Stimulated activated CD4-positive, alpha-beta T cell treated with anti-CD3 and anti-CD28 coated beads, Interleukin-1b, Interleukin-23, amount 100 ng/mL, for 48 hours (primary cell): ENCODE measurements around the gene FBLN5.

Experiments
- DNase-seq: peaks from one replicate; pipeline ENCODE4 v3.0.0-alpha.2; 2020

The FBLN5 gene, protein sequence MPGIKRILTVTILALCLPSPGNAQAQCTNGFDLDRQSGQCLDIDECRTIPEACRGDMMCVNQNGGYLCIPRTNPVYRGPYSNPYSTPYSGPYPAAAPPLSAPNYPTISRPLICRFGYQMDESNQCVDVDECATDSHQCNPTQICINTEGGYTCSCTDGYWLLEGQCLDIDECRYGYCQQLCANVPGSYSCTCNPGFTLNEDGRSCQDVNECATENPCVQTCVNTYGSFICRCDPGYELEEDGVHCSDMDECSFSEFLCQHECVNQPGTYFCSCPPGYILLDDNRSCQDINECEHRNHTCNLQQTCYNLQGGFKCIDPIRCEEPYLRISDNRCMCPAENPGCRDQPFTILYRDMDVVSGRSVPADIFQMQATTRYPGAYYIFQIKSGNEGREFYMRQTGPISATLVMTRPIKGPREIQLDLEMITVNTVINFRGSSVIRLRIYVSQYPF

DNA sequence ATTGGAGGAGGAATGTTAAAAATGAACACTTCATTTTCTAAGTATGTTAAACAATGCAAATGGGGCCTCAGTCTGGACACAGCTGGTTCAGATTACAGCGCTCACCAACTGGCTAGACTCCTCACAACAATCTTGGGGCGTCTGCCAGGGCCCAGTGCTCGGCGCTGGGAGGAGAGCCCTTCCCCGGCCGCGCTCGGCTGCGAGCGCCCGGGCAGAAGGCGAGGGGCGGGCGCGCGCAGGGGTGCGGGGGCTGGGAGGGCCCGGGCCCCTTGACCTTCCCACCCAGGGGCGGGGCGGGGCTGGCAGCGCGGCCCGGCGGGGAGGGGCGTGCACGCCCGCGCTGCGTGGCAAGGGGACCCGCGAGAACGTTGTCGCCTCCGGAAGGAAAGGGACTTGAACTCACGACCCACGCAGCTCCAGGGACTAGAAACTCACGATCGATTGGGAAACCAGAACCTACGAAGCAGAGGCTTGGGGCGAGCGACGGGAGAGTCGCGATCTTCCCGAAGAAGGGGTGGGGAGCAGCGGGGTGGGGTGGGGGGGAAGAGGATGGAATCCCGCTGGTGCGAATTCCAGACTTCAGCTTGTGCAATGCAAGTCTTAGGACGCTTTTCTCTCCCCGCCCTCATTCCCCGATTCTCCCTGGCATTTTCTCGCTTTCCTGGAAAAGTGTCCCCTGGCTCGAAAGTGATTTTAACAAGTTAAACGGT, at the start of gene FBLN5:
FBLN5 (minus strand) TSS at position 220 of the 710 bp plus-strand sequence. CDS start 465 bp downstream, outside the sequence.
- peak; percentile 11 for DNase-seq

DNA sequence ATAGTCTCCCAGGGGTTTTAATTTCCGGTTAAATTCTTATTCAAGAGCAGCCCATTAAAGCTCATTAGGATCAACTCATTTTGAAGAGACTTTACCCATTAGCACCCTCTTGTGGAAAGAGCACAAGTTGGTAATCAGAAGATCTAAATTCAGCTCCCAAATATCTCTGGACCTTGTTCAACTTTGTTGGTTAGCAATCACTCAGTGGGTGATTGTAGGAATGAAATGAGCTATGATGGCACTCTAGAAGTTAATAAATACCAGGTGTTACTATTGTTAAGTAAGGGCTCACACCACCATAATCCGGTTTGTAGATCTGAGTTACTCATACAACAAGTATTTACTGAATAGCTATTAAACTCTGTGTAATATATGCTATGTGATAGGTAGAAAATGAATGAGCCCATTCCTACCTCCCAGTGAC, 49.5 kb upstream of the FBLN5 start:
- DNase-seq: no peak

DNA sequence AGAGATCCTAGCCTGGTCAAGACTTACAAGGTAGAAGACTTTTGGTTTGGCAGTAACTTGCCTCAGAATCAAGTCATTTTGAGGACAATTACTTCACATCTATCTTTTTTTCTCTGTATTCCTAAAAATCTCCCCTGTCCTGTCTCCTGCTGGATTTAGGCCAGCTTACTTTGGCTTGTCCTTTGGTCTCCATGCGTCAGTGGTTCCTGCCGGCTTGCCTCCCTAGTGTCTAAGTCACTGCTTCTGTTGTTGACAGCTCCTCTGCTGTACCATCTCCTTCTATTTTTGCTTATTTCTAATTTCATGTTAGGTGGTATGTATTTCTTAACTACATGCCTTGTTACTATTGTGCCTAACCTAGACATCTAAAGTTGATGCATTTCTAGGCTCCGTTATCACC, 39.7 kb upstream of the FBLN5 start:
- DNase-seq: no peak

DNA sequence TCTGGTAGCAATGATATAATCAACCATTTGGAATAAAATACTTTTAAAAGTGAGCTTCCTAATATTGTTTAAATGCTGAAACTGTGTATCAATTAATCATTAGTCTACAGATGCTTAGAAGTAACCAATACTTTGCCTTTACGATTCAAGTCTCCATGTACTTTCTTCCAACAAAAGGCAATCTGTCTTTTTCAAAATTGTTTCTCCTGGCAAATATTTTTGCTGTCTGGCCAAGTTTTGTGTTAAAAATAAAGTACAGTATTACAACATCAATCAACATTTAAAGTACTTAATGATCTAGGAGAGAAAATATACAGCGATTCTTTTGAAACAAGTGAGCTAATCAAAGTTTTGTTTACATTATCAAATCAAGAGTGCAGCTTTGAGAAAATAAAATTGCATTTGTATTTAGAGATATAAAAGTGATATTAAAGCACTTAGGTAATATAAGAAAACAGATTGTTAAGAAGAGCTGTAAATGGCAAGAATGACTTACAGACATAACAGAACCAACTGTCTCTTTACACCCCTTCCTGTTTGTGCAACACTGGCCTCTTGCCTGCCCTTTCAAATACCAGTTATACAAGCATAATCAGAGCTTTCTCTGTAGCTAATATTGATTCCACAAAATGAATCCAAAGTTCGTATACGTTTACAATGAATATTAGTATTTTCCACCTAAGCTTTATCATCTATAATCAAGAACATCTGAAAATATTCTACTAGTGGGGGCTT, 38.2 kb upstream of the FBLN5 start:
- no peak for DNase-seq

DNA sequence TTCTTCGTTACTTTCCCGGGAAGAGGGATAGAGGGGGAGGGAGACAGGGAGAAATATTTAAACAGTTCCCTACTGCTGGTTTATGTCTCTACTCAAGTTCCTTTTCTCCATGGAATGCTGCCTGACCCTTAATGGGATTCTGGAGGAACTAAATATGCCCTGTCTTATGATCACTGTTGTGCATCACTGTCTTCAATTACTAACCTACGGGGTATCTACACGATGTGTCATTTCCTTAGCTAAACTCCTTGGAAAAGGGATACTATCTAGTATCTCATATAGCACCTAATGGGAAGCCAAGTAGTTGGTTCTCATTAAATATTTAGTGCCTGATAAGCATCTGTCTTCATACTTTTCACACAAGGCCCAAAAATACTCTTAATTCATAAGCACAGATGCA, 37.5 kb upstream of the FBLN5 start:
- DNase-seq: no peak

DNA sequence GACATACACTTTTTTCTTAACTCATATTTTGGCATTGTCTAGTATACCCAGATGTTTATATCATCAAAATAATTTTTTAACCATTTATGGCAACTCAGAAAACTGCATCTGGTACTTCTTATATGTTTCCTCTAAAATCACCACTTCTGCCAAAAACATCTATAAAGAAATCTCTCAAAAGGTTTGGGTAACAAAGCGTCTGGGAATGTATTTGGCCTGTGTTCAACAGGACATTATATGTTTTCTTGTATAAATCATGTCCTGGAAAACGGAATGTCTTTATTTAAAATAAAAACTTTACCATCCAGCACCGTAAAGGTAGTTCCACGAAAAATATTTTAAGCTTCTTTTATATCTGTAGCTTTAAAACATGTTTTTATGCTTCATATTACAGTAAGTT, 36.1 kb upstream of the FBLN5 start:
- DNase-seq: no peak

DNA sequence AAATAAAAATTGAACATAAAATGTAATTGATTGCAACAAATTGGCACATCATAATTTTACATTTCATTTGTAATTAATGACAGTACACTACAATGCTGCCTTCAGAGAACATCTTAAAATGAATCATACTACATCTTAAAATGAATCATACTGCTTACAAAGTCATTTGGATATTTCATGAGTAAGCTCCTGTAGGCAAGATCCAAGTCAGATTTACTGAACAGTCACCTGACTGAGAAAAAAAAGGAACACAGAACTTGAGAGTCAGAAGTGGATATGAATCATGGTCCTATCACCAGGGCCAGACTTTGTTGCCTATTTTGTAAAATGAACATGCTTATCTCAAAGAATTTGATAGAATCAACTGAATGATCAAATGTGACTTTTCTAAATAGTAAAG, 32.7 kb upstream of the FBLN5 start:
- DNase-seq: no peak

DNA sequence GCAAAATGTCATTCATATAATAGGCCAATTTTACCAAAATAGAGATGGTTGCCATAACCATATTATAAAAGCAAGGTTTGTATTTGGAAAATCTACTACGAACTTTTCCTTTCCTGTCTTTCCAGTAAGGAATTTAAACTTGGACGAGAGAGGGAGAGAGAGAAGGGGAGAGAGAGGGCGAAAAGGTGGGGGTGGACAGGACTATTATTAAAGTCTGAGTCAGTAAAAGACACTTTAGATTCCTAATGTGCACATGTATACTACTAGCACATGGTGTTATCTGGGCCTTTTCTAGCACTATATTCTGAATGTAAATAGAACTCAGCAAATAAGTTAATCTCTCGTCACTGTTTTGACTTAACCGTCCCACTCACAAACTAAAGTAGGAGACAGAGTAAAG, 30.4 kb upstream of the FBLN5 start:
- no peak for DNase-seq

DNA sequence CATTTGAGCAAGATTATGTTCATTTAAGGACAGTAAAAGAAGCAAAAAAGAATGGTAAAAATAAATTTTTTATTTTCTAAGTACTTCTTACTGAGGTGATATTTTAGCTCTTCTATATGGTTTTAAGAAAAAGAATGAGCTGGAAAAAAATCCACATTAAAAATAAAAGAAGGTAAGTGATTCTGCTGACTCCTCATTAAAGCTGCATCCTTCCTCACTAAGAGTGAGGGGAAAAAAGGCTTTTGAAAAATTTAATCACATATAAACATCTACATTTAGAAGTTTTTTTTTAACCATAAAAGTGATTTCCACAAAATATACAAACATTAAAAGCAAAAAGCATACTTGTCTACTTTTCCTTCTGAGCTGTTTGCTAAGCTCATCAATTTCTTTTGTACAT, 28.3 kb upstream of the FBLN5 start:
- no peak for DNase-seq

DNA sequence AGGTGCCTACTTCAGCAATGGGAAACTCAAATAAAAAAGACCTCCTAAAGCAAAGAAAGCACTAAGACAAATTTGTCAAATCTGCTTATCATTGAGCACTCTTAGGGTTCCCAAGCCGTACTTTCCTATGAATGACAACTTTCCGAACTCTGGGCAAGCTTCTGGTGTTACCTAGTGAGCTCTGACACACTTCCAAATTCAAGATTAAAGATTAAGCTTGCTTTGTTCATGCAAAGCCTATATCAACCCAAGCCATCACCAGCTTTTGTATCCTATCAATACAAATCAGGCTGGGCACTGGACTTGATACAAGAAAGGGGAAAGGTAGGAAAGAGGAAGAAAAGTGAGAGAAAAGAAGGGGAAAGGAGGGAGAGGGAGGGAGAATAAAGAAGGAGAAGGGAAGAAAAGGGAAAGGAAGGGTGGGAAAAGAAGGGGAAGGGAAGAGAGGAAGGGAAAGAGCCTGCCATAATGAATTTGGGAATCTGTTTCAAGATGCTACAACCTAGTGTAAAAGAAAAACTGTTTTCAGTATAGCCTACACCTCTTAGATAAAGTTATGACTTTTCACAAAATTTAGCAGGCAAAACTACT, 23.8 kb upstream of the FBLN5 start:
- no peak for DNase-seq

DNA sequence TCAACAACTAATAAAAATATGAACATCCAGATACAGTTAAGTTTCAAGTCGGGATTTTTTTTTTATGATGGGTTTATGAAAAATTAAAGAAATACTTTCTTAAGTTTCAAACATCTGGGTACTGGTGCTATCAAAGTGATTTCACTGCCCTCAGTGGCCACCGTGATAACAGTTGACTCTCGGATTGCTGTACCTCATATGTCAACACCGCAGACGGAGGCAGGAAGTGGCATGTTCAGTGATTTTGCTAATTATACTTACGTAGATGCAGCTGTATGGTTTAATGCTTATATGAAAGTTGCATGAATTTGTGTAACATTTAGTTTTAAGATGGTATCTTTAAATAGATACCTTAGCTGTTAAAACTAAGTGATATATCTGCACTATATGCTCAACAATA, 20.8 kb upstream of the FBLN5 start:
- DNase-seq: peak; percentile 35

DNA sequence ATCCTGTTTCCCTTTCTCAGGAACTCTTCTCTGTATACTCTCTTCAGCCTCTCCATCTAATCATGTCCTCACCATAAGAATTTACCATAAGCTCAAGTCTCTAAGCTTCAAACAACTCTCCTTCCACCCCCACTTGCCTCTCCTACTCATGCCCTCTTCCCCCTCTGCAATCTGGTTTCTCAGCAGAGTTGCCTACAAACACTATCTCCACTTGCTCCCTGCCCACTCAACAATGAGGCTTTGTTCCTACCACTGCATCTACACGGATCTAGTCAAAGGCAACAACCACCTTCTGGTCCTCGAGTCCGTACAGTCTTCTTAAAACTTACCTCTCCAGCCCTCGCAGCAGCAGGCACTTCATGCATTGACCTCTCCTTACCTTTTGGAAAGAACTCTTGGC, 17.2 kb upstream of the FBLN5 start:
- no peak for DNase-seq

DNA sequence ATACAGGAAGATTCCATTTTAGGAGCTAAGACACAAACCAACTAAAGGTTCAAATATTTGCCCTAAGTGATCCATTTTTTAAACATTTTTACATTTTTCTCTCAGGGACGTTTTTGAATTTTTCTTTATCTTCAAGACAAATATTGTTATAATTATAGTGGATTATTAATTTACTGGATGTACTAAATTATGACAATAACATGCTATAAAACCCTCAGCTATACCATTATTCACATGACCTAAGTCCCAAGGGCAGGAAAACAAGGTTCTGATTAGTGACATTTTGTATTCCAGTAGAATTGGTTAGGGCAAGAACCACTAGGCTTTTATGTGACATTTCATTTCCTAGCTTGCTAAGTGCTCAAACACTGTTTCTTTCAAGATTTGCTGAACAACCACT, 16.5 kb upstream of the FBLN5 start:
- no peak for DNase-seq

DNA sequence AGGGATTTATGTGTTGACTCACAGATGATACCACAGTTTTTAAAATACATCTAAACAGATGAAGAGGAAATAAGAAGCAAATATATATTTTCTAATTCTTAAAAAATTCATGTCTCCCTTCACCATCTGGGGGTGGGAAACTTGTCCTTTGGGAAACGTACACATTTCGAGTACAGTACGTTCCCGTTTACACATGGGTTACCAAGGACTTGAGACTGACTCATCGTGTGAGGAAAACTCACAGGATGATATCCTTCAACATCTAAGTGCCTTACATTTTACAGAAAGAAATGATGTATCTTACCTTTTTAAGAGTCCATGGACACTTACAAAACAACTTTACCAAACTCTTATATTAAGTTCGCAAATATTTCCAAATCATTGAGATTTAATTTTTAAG, 16.0 kb upstream of the FBLN5 start:
- no peak for DNase-seq

DNA sequence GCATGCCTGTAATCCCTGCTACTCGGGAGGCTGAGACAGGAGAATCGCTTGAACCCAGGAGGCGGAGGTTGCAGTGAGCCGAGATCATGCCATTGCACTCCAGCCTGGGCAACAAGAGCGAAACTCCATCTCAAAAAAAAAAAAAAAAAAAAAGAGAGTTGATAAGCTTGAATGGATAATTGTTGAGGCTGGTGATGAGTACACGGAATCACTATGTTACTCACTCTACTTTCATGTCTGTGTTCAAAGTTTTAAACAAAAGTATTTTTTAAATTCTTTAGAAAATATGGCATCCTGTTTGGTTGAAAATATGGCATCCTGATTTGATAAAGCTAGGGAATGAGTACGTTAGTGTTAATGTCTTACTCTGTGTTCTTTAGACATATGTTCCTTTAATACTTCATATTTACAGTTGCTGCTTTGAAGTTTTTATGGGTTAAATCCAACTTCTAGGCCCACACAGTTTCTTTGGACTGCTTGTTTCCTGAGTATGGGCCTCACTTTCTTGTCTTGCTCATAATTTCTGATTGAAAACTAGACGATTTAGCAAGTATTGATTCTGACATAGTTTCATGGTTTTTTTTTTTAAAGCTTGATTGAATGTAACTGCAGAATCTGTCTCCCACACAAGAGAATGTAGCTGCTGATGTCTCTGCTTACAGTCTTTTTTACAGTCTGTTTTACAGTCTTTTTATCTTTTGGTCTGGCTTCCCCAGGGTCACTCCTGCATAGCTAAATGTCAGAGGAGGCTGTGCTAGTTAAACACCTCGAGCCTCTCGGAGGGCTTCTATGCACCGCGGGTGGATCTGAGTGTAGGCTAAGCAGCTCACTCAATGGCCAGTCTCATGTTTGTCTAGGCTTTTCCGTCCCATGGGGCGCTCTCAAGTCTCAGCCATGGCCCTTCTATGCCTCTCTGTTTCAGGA, 14.1 kb upstream of the FBLN5 start:
- no peak for DNase-seq

DNA sequence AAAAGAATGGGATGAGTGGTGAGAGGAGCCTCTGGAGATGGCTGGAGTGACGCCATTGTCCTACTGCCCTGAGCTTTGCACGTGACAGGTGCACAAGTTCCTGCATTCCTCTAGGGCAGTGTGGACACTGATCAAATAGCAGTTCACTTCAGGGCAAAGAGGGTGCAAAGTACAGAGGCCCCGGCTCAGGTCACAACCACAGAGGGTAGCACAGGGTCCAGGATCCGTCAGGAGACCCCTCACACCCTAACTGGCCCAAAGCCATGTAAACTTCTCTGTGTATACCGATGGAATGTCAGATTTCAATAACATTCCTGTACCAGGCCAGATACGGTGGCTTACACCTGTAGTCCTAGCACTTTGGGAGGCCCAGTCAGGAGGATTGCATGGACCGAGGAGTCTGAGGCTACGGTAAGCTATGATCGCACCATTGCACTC, 10.4 kb upstream of the FBLN5 start:
- no peak for DNase-seq

DNA sequence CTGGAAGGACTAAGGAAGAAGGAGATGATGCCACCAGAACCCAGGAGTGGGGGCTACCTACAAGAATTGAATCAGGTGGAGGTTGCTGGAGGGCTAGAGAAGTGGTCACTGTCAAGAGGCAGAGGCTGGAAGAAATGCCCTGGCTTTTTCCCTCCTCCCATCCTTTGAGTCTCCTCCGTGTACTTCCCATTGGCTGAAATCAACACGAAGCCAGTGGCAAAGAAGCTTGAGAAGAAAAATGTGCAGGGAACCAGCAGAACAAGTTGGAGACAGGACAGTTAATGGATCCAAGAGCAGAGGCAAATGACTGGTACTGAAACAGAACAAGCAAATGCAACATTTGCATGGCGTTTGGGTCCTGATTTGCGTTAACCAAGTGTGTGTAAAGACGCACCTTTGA, 9.1 kb upstream of the FBLN5 start:
- DNase-seq: no peak

DNA sequence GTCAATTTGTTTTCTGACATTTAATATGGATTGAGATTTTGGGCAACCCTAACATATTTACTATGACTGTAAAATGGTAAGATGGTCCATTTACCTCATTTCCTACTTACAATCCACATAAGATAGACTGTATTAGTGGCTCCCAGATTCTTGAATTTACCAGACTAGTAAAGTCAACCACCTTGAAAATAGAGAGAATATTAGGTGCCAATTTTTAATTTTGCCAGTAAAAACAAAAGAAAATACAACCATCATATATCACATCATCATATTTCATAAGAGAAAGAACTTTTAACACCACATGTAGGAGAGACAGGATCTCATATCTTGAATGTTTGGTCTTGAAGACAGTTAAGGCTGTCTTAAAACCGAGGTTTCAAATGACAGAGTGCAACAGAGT, 7.7 kb upstream of the FBLN5 start:
- DNase-seq: no peak

DNA sequence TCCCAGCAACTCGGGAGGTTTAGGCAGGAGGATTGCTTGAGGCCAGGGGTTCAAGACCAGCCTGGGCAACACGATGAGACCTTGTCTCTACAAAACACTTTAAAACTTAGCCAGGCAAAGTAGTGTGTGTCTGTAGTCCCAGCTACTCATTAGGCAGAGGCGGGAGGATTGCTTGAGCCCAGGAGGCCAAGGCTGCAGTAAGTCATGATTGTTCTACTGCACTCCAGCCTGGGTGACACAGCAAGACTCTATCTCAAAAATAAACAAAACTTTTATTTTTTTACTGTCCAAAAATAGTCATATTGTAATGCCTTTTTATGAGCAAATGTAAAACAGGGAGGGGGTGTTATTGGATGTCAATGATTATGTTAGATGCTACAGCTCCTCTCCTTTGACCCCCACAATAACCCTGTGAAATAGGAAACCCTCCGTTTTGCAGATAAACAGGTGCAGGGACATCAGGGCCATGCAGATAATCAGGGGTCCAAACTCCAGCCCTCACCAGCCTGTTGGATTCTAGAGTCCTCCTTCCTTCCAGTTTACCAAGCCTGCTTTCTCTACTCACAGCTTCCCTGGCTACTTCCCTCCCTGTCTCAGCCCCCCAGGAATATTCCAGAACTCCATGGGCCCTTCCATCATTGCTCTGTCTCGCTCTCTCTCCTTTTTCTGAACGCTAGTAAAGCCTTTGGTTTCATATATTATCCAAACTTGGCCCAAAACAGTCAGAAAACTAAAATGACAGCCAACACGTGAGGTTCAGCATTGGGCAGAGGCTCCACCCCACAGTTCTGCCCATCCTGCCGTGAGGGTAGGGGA, 5.9 kb upstream of the FBLN5 start:
- DNase-seq: no peak

DNA sequence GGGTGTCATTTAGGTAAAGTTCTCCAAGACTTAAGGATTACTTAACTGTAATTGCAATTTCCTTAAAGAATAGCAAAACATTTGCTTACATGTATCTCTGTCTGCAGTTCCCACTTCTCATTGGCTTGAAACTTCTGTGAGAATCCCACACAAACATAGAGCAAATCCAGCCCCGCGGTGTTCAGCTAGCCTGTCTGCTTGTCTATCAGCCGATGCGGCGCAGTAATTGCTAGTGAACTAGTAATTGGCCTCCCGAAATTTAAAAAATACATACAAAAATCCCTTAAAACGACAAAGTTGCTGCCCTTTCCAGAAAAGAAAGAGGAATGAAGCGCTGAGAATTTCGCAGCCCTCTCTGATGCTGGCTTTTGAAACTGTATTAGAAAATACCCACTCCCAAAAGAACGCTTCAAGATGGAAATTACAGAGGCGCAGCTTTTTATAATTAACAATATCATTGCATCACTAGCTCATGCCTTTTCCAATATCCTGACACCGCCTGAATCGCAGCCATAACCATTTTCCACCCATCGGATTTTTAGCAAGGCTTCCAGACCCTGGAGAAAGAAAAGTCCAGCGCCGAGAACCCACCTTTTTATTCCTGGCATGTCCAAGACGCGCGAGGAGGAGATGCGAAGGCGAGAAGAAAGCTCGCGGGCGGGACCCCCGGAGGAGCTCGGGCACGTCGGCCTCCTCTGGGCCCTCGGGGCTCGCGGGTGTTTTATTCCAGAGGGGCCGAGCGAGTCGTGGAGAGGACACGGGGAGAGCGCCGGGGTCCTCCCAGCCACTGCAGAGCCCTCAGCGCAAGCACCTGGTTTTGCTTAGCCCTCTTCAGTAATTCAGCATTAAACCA, 646 bp downstream of the FBLN5 start:
- no peak for DNase-seq
